ENCODE data around the gene LRRC37B.
"Not testable (repeated sequence)": the region's sequence is repeated elsewhere in the genome, so short reads cannot be mapped to it uniquely, and the experiment has no call there.

Gene LRRC37B

DNA sequence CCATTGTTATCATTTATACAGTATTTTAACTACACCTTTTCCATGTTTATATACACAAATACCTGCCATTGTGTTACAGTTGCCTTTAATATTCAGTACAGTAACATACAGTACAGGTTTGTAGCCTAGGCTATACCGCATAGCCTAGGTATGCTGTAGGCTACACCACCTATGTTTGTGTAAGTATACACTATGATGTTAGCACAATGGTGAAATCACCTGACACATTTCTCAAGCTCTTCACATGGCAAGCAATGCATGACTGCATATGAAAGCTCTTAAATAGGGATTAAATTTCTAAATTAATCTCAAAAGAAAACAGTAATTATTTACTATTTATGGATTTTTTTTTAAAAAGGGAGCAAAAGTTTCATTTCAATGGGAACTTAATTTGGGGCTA lies 12.0 kb downstream of the LRRC37B start:
- no peaks in the 10 kb centered on the region for H3K27me3 ChIP-seq (ENCODE audit: control insufficient read depth, low read length)
- no peak overlapping the region for H3K4me2 ChIP-seq (ENCODE audit: low read length)
- no peak overlapping the region for H3K27ac ChIP-seq (ENCODE audit: low read depth, low read length)
- H3K79me2 ChIP-seq (ENCODE audit: control insufficient read depth, low read length) = peaks cover 10% of the 10 kb centered on the region
- H3K9me3 ChIP-seq (ENCODE audit: control insufficient read depth, insufficient read depth, low read length) = no peaks in the 10 kb centered on the region
- no peaks in the 10 kb centered on the region for H3K4me1 ChIP-seq (ENCODE audit: control insufficient read depth, low read length)
- no peak overlapping the region for H3K4me3 ChIP-seq (ENCODE audit: low read length)
- H3K36me3 ChIP-seq (ENCODE audit: control insufficient read depth, low read length) = peaks cover 11% of the 10 kb centered on the region; the same call in 1 of the 2 replicates
- no peaks in the 10 kb centered on the region for H3F3A ChIP-seq (ENCODE audit: control insufficient read depth, insufficient read depth)
- H4K20me1 ChIP-seq (ENCODE audit: control insufficient read depth, insufficient read depth, low read depth, low read length) = no peaks in the 10 kb centered on the region
- H3K9me2 ChIP-seq (replicated peaks; ENCODE audit: control insufficient read depth, low read length) = no peaks in the 10 kb centered on the region
- TF ChIP-seq EZH2phosphoT487 (IDR thresholded peaks at IDR 0.05; ENCODE audit: borderline replicate concordance, low read length) = no peak
- TF ChIP-seq, protein P1, sequence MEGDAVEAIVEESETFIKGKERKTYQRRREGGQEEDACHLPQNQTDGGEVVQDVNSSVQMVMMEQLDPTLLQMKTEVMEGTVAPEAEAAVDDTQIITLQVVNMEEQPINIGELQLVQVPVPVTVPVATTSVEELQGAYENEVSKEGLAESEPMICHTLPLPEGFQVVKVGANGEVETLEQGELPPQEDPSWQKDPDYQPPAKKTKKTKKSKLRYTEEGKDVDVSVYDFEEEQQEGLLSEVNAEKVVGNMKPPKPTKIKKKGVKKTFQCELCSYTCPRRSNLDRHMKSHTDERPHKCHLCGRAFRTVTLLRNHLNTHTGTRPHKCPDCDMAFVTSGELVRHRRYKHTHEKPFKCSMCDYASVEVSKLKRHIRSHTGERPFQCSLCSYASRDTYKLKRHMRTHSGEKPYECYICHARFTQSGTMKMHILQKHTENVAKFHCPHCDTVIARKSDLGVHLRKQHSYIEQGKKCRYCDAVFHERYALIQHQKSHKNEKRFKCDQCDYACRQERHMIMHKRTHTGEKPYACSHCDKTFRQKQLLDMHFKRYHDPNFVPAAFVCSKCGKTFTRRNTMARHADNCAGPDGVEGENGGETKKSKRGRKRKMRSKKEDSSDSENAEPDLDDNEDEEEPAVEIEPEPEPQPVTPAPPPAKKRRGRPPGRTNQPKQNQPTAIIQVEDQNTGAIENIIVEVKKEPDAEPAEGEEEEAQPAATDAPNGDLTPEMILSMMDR (IDR thresholded peaks at IDR 0.05; ENCODE audit: low read depth, low read length, poor library complexity, severe bottlenecking) = no peak

- Histone ChIP-seq H3K27ac (ENCODE audit: low read depth, low read length) (no peak overlapping the region), H3K79me2 (ENCODE audit: control insufficient read depth, low read length) (no peaks in the 10 kb centered on the region), H3K4me2 (ENCODE audit: low read length) (no peak overlapping the region), H4K20me1 (ENCODE audit: control insufficient read depth, insufficient read depth, low read depth, low read length) (no peaks in the 10 kb centered on the region), H3K27me3 (ENCODE audit: control insufficient read depth, low read length) (no peaks in the 10 kb centered on the region), H3K36me3 (ENCODE audit: control insufficient read depth, low read length) (peaks cover 11% of the 10 kb centered on the region; the same call in 1 of the 2 replicates), H3K4me3 (ENCODE audit: low read length) (no peak overlapping the region), H3F3A (ENCODE audit: control insufficient read depth, insufficient read depth) (no peaks in the 10 kb centered on the region), H3K9me3 (ENCODE audit: control insufficient read depth, insufficient read depth, low read length) (no peaks in the 10 kb centered on the region), H3K9me2 (replicated peaks; ENCODE audit: control insufficient read depth, low read length) (no peaks in the 10 kb centered on the region), H3K4me1 (ENCODE audit: control insufficient read depth, low read length) (no peaks in the 10 kb centered on the region)
- no peak for TF ChIP-seq EZH2phosphoT487 (IDR thresholded peaks at IDR 0.05; ENCODE audit: borderline replicate concordance, low read length)
- TF ChIP-seq, protein P1 (IDR thresholded peaks at IDR 0.05; ENCODE audit: low read depth, low read length, poor library complexity, severe bottlenecking) = no peak
These were observed 13.9 kb downstream of the LRRC37B start for GRCh38 chr17:32020943-32021614.

DNA sequence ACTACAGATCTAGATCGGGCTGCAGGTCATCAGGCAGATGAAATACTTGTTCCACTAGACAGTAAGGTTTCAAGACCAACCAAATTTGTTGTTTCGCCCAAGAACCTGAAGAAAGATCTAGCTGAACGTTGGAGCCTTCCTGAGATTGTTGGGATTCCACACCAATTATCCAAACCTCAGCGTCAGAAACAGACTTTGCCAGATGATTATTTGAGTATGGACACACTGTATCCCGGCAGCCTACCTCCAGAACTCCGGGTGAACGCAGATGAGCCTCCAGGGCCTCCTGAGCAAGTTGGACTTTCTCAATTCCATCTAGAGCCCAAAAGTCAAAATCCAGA lies 14.4 kb downstream of the LRRC37B start:
- Histone ChIP-seq H3F3A (ENCODE audit: control insufficient read depth, insufficient read depth) (no peaks in the 10 kb centered on the region), H3K4me2 (ENCODE audit: low read length) (no peak overlapping the region), H3K36me3 (ENCODE audit: control insufficient read depth, low read length) (peaks cover 11% of the 10 kb centered on the region; the same call in 1 of the 2 replicates), H3K27ac (ENCODE audit: low read depth, low read length) (no peak overlapping the region), H3K4me1 (ENCODE audit: control insufficient read depth, low read length) (no peaks in the 10 kb centered on the region), H4K20me1 (ENCODE audit: control insufficient read depth, insufficient read depth, low read depth, low read length) (no peaks in the 10 kb centered on the region), H3K79me2 (ENCODE audit: control insufficient read depth, low read length) (no peaks in the 10 kb centered on the region), H3K9me2 (replicated peaks; ENCODE audit: control insufficient read depth, low read length) (no peaks in the 10 kb centered on the region), H3K27me3 (ENCODE audit: control insufficient read depth, low read length) (no peaks in the 10 kb centered on the region), H3K9me3 (ENCODE audit: control insufficient read depth, insufficient read depth, low read length) (no peaks in the 10 kb centered on the region), H3K4me3 (ENCODE audit: low read length) (no peak overlapping the region)
- no peak for TF ChIP-seq EZH2phosphoT487 (IDR thresholded peaks at IDR 0.05; ENCODE audit: borderline replicate concordance, low read length)
- TF ChIP-seq, protein P1 (IDR thresholded peaks at IDR 0.05; ENCODE audit: low read depth, low read length, poor library complexity, severe bottlenecking) = no peak

DNA sequence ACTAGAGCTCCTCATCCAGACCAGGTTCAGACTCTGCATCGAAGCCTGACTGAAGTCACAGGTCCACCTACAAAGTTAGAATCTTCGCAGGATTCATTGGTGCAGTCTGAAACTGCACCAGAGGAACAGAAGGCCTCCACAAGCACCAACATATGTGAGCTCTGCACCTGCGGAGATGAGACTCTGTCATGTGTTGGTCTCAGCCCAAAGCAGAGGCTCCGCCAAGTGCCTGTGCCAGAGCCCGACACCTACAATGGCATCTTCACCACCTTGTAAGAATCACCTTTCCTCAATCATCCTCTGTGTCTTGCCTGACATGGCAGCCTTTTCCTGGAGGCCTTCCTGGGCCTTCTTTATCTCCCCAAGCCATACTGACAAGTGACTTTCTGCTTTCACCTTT lies 15.4 kb downstream of the LRRC37B start:
- peaks cover 11% of the 10 kb centered on the region; the same call in 1 of the 2 replicates for H3K36me3 ChIP-seq (ENCODE audit: control insufficient read depth, low read length)
- H3K4me1 ChIP-seq (ENCODE audit: control insufficient read depth, low read length); H4K20me1 ChIP-seq (ENCODE audit: control insufficient read depth, insufficient read depth, low read depth, low read length); H3K4me2 ChIP-seq (ENCODE audit: low read length); H3K79me2 ChIP-seq (ENCODE audit: control insufficient read depth, low read length); H3K9me2 ChIP-seq (replicated peaks; ENCODE audit: control insufficient read depth, low read length); H3F3A ChIP-seq (ENCODE audit: control insufficient read depth, insufficient read depth); H3K27ac ChIP-seq (ENCODE audit: low read depth, low read length); H3K4me3 ChIP-seq (ENCODE audit: low read length); H3K9me3 ChIP-seq (ENCODE audit: control insufficient read depth, insufficient read depth, low read length); H3K27me3 ChIP-seq (ENCODE audit: control insufficient read depth, low read length): not testable (repeated sequence)

DNA sequence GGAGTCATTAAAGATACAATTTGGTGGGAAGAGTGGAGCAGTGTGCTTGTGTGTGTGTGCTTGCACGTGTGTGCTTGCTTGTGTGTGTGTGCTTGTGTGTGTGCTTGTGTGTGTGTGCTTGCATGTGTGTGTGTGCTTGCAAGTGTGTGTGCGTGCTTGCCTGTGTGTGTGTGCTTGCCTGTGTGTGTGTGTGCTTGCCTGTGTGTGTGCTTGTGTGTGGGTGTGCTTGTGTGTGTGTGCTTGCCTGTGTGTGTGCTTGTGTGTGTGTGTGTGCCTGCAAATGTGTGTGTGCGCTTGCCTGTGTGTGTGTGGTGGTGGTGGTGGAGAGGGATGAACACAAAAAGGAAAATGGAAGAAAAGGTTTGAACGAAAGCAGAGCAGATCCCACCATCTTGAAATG lies 20.1 kb downstream of the LRRC37B start:
- not testable (repeated sequence) for H3F3A ChIP-seq (ENCODE audit: control insufficient read depth, insufficient read depth); H3K27me3 ChIP-seq (ENCODE audit: control insufficient read depth, low read length); H3K36me3 ChIP-seq (ENCODE audit: control insufficient read depth, low read length); H3K4me3 ChIP-seq (ENCODE audit: low read length); H4K20me1 ChIP-seq (ENCODE audit: control insufficient read depth, insufficient read depth, low read depth, low read length); H3K9me2 ChIP-seq (replicated peaks; ENCODE audit: control insufficient read depth, low read length); H3K27ac ChIP-seq (ENCODE audit: low read depth, low read length); H3K4me1 ChIP-seq (ENCODE audit: control insufficient read depth, low read length); H3K9me3 ChIP-seq (ENCODE audit: control insufficient read depth, insufficient read depth, low read length); H3K79me2 ChIP-seq (ENCODE audit: control insufficient read depth, low read length); H3K4me2 ChIP-seq (ENCODE audit: low read length)

Measured in DOHH2 (cell line).